ENCODE measurements around the gene ADAM19. TPM values are rescaled to one million over a fixed set of nuclear protein-coding genes. Genes with fewer than 3 reads are reported as not detected.

Gene ADAM19
- total and polyA plus RNA-seq, 12 donors, result 5.5 to 49.6 (median 18.2) TPM

DNA sequence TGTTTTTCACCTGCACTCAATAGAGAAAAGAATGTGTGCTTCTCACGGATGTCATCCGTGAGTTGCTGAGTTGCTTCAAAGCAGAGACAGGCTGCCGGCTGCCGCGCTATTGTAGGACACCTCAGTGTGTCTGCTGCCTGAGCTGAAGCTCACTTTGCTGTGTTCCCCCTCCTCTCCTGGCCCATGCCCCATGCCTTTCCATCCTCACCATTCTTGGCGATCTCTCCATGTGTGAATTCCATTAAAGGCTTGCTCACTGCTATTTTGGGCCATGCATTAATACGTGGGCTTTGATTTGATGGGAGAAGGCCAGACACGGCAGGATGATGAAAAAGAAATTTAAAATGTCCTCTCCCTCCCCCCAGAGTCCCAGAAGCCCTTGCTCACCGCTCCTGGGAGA, 14.5 kb downstream of the ADAM19 start:
- ATAC-seq (peak; percentile 34 to 79 (median 66)), DNase-seq (peak in 1 of 2 donors; percentile 75)
- H3K27ac ChIP-seq, result peak overlapping the region in 9 of 10 donors; percentile 15 to 89 (median 78)
- WGBS, 2 donors, result 29 to 38% methylated on average over 9 of the region's 9 CpGs
- H3K9me3 ChIP-seq, result no peaks in the 10 kb centered on the region
- no peaks in the 10 kb centered on the region for H3K27me3 ChIP-seq
- H3K4me3 ChIP-seq, result no peak overlapping the region
- TF ChIP-seq, protein P1, sequence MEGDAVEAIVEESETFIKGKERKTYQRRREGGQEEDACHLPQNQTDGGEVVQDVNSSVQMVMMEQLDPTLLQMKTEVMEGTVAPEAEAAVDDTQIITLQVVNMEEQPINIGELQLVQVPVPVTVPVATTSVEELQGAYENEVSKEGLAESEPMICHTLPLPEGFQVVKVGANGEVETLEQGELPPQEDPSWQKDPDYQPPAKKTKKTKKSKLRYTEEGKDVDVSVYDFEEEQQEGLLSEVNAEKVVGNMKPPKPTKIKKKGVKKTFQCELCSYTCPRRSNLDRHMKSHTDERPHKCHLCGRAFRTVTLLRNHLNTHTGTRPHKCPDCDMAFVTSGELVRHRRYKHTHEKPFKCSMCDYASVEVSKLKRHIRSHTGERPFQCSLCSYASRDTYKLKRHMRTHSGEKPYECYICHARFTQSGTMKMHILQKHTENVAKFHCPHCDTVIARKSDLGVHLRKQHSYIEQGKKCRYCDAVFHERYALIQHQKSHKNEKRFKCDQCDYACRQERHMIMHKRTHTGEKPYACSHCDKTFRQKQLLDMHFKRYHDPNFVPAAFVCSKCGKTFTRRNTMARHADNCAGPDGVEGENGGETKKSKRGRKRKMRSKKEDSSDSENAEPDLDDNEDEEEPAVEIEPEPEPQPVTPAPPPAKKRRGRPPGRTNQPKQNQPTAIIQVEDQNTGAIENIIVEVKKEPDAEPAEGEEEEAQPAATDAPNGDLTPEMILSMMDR (IDR thresholded peaks at IDR 0.05), result no peak
- intact Hi-C loops (cut with DNase I), result loop anchor here in 4 of 10 donors (5.0 to 10.0 kb wide), 4 partner anchors 39 to 49 kb away; no protein-coding TSS in a partner anchor
- peaks cover 0 to 52% (median 0%) of the 10 kb centered on the region in 9 donors for H3K36me3 ChIP-seq
- H3K4me1 ChIP-seq, result peaks cover 32 to 97% (median 84%) of the 10 kb centered on the region in 9 donors

DNA sequence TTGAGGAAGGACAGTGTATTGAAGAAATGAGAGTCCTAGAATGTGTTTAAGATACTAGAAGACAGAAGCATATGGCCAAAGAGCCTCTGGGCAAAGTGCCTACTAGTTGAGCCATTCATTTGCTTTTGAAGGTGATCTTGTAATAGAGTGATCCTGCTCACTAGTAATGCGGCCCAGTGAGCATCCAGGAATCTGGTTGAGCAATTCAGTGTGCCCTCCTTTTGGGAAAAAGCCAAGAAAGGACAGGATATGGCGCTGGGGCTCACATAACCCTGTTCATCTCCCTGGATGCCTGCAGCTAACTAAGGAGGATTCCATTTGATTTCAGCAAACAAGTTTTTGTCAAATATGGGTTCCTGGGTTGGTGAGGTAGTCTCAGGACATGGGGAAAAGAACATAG, 16.3 kb downstream of the ADAM19 start:
- H3K4me1 ChIP-seq, result peaks cover 29 to 97% (median 84%) of the 10 kb centered on the region in 9 donors

DNA sequence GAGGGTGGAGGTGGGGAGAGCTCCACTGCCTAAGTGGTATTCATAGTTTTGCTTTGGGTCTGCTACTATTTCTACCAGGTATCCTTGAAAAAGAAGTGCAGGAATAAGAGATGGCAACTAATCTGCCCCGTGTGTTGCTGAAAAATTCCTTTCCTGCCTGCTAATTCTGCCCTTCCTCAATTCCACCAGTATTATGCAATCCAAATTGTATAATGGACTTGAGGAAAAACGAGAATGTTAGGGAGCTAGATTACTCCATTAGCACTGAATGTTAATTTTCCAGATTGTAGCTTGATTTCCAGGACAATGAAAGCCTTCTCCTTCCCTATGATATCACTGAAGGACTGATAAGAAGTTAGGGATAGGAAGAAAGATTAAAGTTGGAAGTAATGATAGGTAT, 16.9 kb downstream of the ADAM19 start:
- Histone ChIP-seq H3K4me3 (no peak overlapping the region), H3K27ac (peak overlapping the region in 6 of 10 donors; percentile 23 to 85 (median 66)), H3K9me3 (no peaks in the 10 kb centered on the region), H3K36me3 (peaks cover 0 to 38% (median 0%) of the 10 kb centered on the region in 9 donors), H3K4me1 (peaks cover 23 to 97% (median 84%) of the 10 kb centered on the region in 9 donors), H3K27me3 (no peaks in the 10 kb centered on the region)
- 64 to 73% methylated on average over 2 of the region's 2 CpGs for WGBS, 2 donors
- TF ChIP-seq, protein P1 (IDR thresholded peaks at IDR 0.05), result no peak
- DNase-seq (no peak), ATAC-seq (no peak)
- intact Hi-C loops (cut with DNase I), result loop anchor here in 1 of 10 donors (5.0 kb wide), 1 partner anchor 36 kb away; no protein-coding TSS in a partner anchor

More for the DNA sequence above, 16.3 kb downstream of the ADAM19 start:
- TF ChIP-seq, protein P1 (IDR thresholded peaks at IDR 0.05), result no peak
- intact Hi-C loops (cut with DNase I), result loop anchor here in 1 of 10 donors (5.0 kb wide), 1 partner anchor 37 kb away; no protein-coding TSS in a partner anchor
- WGBS, 2 donors, result 55 to 69% methylated on average over 2 of the region's 2 CpGs
- Histone ChIP-seq H3K9me3 (no peaks in the 10 kb centered on the region), H3K27ac (peak overlapping the region in 7 of 10 donors; percentile 8 to 85 (median 64)), H3K4me3 (no peak overlapping the region), H3K36me3 (peaks cover 0 to 43% (median 0%) of the 10 kb centered on the region in 9 donors), H3K27me3 (no peaks in the 10 kb centered on the region)
- ATAC-seq (no peak), DNase-seq (no peak)

DNA sequence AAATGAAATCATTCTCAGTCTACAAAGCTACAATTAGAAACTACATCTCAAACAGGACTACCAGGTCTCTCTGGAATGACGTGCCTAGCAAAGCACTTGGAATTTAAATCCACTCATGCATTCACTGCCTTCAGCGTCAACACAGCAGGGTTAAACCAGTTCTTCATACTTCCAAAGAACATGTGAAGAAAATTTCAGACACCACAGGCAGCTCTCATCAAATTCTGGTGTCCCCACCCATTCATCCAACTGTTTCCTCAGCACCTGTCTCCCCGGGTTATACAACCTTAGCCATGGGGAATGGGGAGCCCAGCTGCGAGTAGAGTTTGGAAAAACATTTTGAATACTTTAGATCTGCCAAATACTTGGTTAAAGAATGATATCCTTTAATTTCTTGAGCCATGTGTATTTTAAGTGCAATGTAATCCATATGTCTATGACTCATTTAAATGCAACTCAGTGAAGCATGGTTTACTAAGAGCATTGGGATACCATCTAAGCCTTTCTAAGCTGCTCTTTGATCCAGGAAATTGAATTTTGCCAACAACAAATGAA, 17.5 kb downstream of the ADAM19 start:
- TF ChIP-seq, protein P1 (IDR thresholded peaks at IDR 0.05), result no peak
- ATAC-seq (no peak), DNase-seq (no peak)
- H3K27me3 ChIP-seq, result no peaks in the 10 kb centered on the region
- 82 to 89% methylated on average over 4 of the region's 4 CpGs for WGBS, 2 donors
- peaks cover 0 to 32% (median 0%) of the 10 kb centered on the region in 9 donors for H3K36me3 ChIP-seq
- peak overlapping the region in 6 of 10 donors; percentile 23 to 85 (median 66) for H3K27ac ChIP-seq
- H3K4me1 ChIP-seq, result peaks cover 19 to 96% (median 83%) of the 10 kb centered on the region in 9 donors
- H3K4me3 ChIP-seq, result no peak overlapping the region
- intact Hi-C loops (cut with DNase I), result loop anchor here in 1 of 10 donors (5.0 kb wide), 1 partner anchor 36 kb away; no protein-coding TSS in a partner anchor
- H3K9me3 ChIP-seq, result no peaks in the 10 kb centered on the region
